Neural cell (in vitro differentiated cells): ENCODE data around the gene CBL. TPM values are rescaled to one million over a fixed set of nuclear protein-coding genes. Genes with fewer than 3 reads are reported as not detected.
"Not testable (repeated sequence)": the region's sequence is repeated elsewhere in the genome, so short reads cannot be mapped to it uniquely, and the experiment has no call there.

Source experiments
- H2AFZ ChIP-seq: fragments of 200-600, 300-800 bp; sonication (generic), shearing (Covaris generic); 2 replicates; pipeline ENCODE4 v1.6.0; 2014; ENCODE audit warnings: low read depth, mild to moderate bottlenecking, antibody characterized with exemption, low read length, moderate library complexity
- H3F3A ChIP-seq: fragments of 200-600 bp; shearing (Covaris generic); 2 replicates; pipeline ENCODE4 v1.6.1; 2016; ENCODE audit warnings: mild to moderate bottlenecking, moderate library complexity, mixed read lengths, antibody characterized with exemption, low read length; ENCODE audit not compliant: insufficient read depth, poor library complexity, severe bottlenecking
- H3K27ac ChIP-seq: fragments of 200-600, 300-800 bp; sonication (generic), shearing (Covaris generic); 2 replicates; pipeline ENCODE4 v1.5.1; 2014; ENCODE audit warnings: mild to moderate bottlenecking, low read length, moderate library complexity
- H3K27me3 ChIP-seq: fragments of 300-800, 200-600 bp; sonication (generic), shearing (Covaris generic); 2 replicates; pipeline ENCODE4 v1.6.0; 2014; ENCODE audit warnings: mild to moderate bottlenecking, low read depth, low read length, moderate library complexity; ENCODE audit not compliant: insufficient read depth
- H3K36me3 ChIP-seq: fragments of 300-800, 200-600 bp; sonication (generic), shearing (Covaris generic); 2 replicates; pipeline ENCODE4 v1.5.1; 2014; ENCODE audit warnings: mild to moderate bottlenecking, antibody characterized with exemption, low read length, moderate library complexity; ENCODE audit not compliant: insufficient read depth
- H3K4me2 ChIP-seq: fragments of 300-800, 200-600 bp; sonication (generic), shearing (Covaris generic); 2 replicates; pipeline ENCODE4 v1.6.0; 2014; ENCODE audit warnings: mild to moderate bottlenecking, low read length
- H3K4me3 ChIP-seq: fragments of 300-800, 200-600 bp; sonication (generic), shearing (Covaris generic); 2 replicates; pipeline ENCODE4 v1.5.1; 2014; ENCODE audit warnings: mild to moderate bottlenecking, low read length, moderate library complexity
- H3K79me2 ChIP-seq: fragments of 200-600 bp; shearing (Covaris generic); replicated peaks from 2 replicates; pipeline ENCODE4 v1.6.0; 2014; ENCODE audit warnings: mild to moderate bottlenecking, low read length, moderate library complexity; ENCODE audit not compliant: insufficient read depth
- H3K9ac ChIP-seq: fragments of 300-800, 200-600 bp; sonication (generic), shearing (Covaris generic); 2 replicates; pipeline ENCODE4 v1.6.1; 2016; ENCODE audit warnings: mild to moderate bottlenecking, low read length, mixed read lengths
- H3K9me2 ChIP-seq: fragments of 200-600 bp; shearing (Covaris generic); 2 replicates; pipeline ENCODE4 v1.6.1; 2016; ENCODE audit warnings: mild to moderate bottlenecking, low read length, mixed read lengths; ENCODE audit not compliant: insufficient read depth
- H3K9me3 ChIP-seq: fragments of 200-600, 300-800 bp; sonication (generic), shearing (Covaris generic); 2 replicates; pipeline ENCODE4 v1.6.1; 2016; ENCODE audit warnings: mild to moderate bottlenecking, mixed run types, low read length, moderate library complexity, mixed read lengths
- H4K20me1 ChIP-seq: fragments of 200-600 bp; shearing (Covaris generic); 2 replicates; pipeline ENCODE4 v1.6.1; 2016; ENCODE audit warnings: mild to moderate bottlenecking, mixed run types; ENCODE audit not compliant: insufficient read depth
- EP300 ChIP-seq: fragments of 450-650 bp; conservative IDR thresholded peaks from 2 replicates; pipeline ENCODE4 v1.6.1; 2014; ENCODE audit warnings: antibody characterized with exemption, mild to moderate bottlenecking, moderate library complexity; ENCODE audit not compliant: poor library complexity, severe bottlenecking
- EZH2 ChIP-seq: fragments of 200-600, 300-800 bp; shearing (Covaris generic), sonication (generic); IDR thresholded peaks from 2 replicates; pipeline ENCODE4 v1.6.1; 2014; ENCODE audit warnings: antibody characterized with exemption, low read length, borderline replicate concordance, mild to moderate bottlenecking; ENCODE audit not compliant: insufficient read depth, poor library complexity, severe bottlenecking
- MXI1 ChIP-seq: fragments of 450-650 bp; conservative IDR thresholded peaks from 2 replicates; pipeline ENCODE4 v1.6.1; 2014; ENCODE audit warnings: antibody characterized with exemption, mild to moderate bottlenecking; ENCODE audit not compliant: poor library complexity, severe bottlenecking
- POLR2AphosphoS5 ChIP-seq: IDR thresholded peaks from 2 replicates; pipeline ENCODE4 v1.6.1; 2012
- RAD21 ChIP-seq: fragments of 450-650 bp; conservative IDR thresholded peaks from 2 replicates; pipeline ENCODE4 v1.6.1; 2014; ENCODE audit warnings: antibody characterized with exemption, mild to moderate bottlenecking, moderate library complexity
- SMC3 ChIP-seq: fragments of 450-650 bp; conservative IDR thresholded peaks from 2 replicates; pipeline ENCODE4 v1.6.1; 2014; ENCODE audit warnings: antibody characterized with exemption, mild to moderate bottlenecking, moderate library complexity; ENCODE audit not compliant: poor library complexity
- TAF1 ChIP-seq: IDR thresholded peaks from 2 replicates; pipeline ENCODE4 v1.6.1; 2012; ENCODE audit warnings: low read depth
- polyA plus RNA-seq: library from polyadenylated mRNA; depleted of rRNA; stranded (reverse); fragments of >200 nt; gene quantifications from 2 replicates; pipeline ENCODE4 v1.2.3, GENCODE V29; 2014
- TF ChIP-seq, protein P1 (sequence below): IDR thresholded peaks from 2 replicates; pipeline ENCODE4 v1.6.1; 2012; ENCODE audit warnings: borderline replicate concordance
- TF ChIP-seq, protein P2 (sequence below): fragments of 450-650 bp; IDR thresholded peaks from 2 replicates; pipeline ENCODE4 v1.5.1; 2014; ENCODE audit warnings: antibody characterized with exemption, mild to moderate bottlenecking, moderate library complexity; ENCODE audit not compliant: poor library complexity, severe bottlenecking

Gene CBL
- polyA plus RNA-seq, 1 donor from 2014 or later: 10.5 TPM

DNA sequence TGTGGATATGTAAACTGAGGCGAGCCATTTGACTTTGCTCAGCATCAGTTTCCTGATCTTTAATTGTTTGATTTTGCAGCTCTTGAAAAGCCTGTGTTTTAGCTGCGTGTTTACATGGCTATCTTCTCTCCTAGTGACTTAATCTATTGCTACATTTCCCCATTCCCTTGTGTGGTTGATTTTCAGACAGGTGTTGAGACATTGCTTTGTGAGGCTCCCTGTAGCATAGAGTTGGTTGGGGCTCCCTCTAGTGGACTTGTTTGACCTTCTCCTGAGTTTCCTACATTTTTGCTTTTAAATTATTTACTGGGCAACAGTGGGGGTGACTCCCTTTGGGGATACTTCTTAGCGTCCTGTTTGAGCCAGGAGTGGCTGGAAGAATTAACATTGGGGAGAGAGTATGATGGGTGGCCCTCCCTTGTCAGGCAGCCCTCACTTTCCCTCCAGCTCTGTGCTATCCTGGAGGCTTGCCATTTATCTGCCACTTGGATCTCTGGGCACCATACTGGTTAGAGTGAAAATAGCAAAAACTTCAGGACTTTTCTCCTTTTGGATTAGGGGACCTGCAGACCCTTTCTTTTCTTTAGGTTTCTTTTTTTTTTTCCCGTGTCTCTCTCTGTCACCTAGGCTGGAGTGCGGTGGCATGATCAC is 9.2 kb upstream of the CBL start:
- no peak overlapping the region for H3K4me3 ChIP-seq
- TF ChIP-seq POLR2AphosphoS5: no peak
- no peak for TF ChIP-seq MXI1
- TF ChIP-seq EP300: no peak
- no peak for TF ChIP-seq TAF1
- peak; percentile 87 for TF ChIP-seq SMC3
- TF ChIP-seq EZH2: no peak
- peak; percentile 87 for TF ChIP-seq RAD21
- TF ChIP-seq, protein P1, sequence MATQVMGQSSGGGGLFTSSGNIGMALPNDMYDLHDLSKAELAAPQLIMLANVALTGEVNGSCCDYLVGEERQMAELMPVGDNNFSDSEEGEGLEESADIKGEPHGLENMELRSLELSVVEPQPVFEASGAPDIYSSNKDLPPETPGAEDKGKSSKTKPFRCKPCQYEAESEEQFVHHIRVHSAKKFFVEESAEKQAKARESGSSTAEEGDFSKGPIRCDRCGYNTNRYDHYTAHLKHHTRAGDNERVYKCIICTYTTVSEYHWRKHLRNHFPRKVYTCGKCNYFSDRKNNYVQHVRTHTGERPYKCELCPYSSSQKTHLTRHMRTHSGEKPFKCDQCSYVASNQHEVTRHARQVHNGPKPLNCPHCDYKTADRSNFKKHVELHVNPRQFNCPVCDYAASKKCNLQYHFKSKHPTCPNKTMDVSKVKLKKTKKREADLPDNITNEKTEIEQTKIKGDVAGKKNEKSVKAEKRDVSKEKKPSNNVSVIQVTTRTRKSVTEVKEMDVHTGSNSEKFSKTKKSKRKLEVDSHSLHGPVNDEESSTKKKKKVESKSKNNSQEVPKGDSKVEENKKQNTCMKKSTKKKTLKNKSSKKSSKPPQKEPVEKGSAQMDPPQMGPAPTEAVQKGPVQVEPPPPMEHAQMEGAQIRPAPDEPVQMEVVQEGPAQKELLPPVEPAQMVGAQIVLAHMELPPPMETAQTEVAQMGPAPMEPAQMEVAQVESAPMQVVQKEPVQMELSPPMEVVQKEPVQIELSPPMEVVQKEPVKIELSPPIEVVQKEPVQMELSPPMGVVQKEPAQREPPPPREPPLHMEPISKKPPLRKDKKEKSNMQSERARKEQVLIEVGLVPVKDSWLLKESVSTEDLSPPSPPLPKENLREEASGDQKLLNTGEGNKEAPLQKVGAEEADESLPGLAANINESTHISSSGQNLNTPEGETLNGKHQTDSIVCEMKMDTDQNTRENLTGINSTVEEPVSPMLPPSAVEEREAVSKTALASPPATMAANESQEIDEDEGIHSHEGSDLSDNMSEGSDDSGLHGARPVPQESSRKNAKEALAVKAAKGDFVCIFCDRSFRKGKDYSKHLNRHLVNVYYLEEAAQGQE: no peak
- TF ChIP-seq, protein P2, sequence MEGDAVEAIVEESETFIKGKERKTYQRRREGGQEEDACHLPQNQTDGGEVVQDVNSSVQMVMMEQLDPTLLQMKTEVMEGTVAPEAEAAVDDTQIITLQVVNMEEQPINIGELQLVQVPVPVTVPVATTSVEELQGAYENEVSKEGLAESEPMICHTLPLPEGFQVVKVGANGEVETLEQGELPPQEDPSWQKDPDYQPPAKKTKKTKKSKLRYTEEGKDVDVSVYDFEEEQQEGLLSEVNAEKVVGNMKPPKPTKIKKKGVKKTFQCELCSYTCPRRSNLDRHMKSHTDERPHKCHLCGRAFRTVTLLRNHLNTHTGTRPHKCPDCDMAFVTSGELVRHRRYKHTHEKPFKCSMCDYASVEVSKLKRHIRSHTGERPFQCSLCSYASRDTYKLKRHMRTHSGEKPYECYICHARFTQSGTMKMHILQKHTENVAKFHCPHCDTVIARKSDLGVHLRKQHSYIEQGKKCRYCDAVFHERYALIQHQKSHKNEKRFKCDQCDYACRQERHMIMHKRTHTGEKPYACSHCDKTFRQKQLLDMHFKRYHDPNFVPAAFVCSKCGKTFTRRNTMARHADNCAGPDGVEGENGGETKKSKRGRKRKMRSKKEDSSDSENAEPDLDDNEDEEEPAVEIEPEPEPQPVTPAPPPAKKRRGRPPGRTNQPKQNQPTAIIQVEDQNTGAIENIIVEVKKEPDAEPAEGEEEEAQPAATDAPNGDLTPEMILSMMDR: peak; percentile 93

DNA sequence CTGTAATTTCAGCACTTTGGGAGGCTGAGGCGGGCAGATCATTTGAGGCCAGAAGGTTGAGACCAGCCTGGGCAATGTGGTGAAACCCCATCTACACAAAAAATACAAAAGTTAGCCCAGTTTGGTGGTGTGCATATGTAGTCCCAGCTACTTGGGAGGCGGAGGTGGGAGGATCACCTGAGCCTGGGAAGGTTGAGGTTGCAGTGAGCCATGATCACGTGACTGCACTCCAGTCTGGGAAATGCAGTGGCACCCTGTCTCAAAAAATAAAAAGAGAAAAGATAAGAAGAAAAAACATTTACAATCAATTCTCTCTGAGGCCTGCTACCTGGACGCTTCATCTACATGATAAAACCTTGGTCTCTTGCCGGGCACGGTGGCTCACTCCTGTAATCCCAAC is 7.2 kb upstream of the CBL start:
- H4K20me1 ChIP-seq: no peaks in the 10 kb centered on the region
- H2AFZ ChIP-seq: no peak overlapping the region
- no peaks in the 10 kb centered on the region for H3K79me2 ChIP-seq
- no peaks in the 10 kb centered on the region for H3K9me2 ChIP-seq
- H3F3A ChIP-seq: no peaks in the 10 kb centered on the region
- H3K36me3 ChIP-seq: no peaks in the 10 kb centered on the region
- no peak overlapping the region for H3K27ac ChIP-seq
- H3K9ac ChIP-seq: no peak overlapping the region
- H3K4me3 ChIP-seq: no peak overlapping the region
- TF ChIP-seq SMC3: no peak
- H3K4me2 ChIP-seq: no peak overlapping the region
- no peaks in the 10 kb centered on the region for H3K9me3 ChIP-seq
- H3K27me3 ChIP-seq: no peaks in the 10 kb centered on the region

More for the DNA sequence above, 9.2 kb upstream of the CBL start:
- Histone ChIP-seq H3K36me3 (no peaks in the 10 kb centered on the region), H3F3A (no peaks in the 10 kb centered on the region), H2AFZ (no peak overlapping the region), H3K79me2 (no peaks in the 10 kb centered on the region), H4K20me1 (no peaks in the 10 kb centered on the region), H3K27me3 (no peaks in the 10 kb centered on the region), H3K9ac (no peak overlapping the region), H3K4me2 (no peak overlapping the region), H3K27ac (no peak overlapping the region), H3K9me2 (no peaks in the 10 kb centered on the region), H3K9me3 (no peaks in the 10 kb centered on the region)

DNA sequence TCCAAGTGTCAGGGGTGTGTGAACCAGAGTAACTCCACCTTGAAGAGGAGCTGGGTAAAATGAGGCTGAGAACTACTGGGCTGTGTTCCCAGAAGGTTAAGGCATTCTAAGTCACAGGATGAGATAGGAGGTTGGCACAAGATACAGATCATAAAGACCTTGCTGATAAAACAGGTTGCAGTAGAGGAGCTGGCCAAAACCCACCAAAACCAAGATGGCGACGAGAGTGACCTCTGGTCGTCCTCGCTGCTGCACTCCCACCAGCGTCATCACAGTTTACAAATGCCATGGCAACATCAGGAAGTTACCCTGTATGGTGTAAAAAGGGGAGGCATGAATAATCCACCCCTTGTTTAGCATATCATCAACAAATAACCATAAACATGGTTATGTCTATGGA is 4.9 kb upstream of the CBL start:
- not testable (repeated sequence) for H3K9me2 ChIP-seq, H3K79me2 ChIP-seq, H4K20me1 ChIP-seq, H3K4me2 ChIP-seq, H3K27ac ChIP-seq, H2AFZ ChIP-seq, H3K4me3 ChIP-seq, H3K36me3 ChIP-seq, H3K9ac ChIP-seq, H3K27me3 ChIP-seq, H3K9me3 ChIP-seq, H3F3A ChIP-seq
